ENCODE measurements around the gene NR2F1. TPM values are rescaled to one million over a fixed set of nuclear protein-coding genes. Genes with fewer than 3 reads are reported as not detected.

Gene NR2F1
- total RNA-seq, 1 donor from 2014 or later: not detected

DNA sequence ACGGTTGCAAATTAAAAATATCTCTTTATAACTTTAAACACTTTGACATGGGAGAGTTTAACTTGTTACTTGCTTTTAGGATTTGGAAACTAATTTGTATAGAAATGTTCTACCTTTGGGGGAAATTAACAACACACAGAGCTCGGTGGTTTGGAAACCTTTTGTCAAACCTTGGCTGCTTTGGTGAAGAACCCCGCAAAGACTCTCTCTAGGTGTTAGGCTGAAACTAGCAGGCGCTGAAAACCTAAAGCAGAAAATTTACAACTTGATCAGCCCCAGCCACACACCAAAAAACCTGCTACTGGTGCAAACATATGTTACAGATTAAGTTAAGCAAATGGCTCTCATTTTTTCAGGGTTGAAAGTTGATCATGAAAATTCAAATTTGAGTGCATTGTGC is 25.8 kb downstream of the NR2F1 start:
- Mint-ChIP-seq H3K27ac (no peak overlapping the region), H3K36me3 (ENCODE audit: low read depth) (no peaks in the 10 kb centered on the region), H3K4me1 (peaks cover 13% of the 10 kb centered on the region), H3K27me3 (peaks cover 74% of the 10 kb centered on the region), H3K9me3 (no peaks in the 10 kb centered on the region), H3K4me3 (no peak overlapping the region)
- no peak for DNase-seq
- ChIA-PET CTCF (interaction anchor here (1.0 to 2.1 kb wide), 3 partner anchors 10 to 1129 kb away, joined by 4 to 8 read pairs (median 7); no protein-coding TSS in a partner anchor), POLR2A (interaction anchor here (1.0 kb wide), 1 partner anchor 12 kb away, joined by 3 read pairs; no protein-coding TSS in a partner anchor)
- intact Hi-C loops (cut with micrococcal nuclease): loop anchor here (1.0 to 5.0 kb wide), 3 partner anchors 37 to 306 kb away; no protein-coding TSS in a partner anchor
- ATAC-seq (ENCODE audit: low read depth): no peak
- TF ChIP-seq, protein P1, sequence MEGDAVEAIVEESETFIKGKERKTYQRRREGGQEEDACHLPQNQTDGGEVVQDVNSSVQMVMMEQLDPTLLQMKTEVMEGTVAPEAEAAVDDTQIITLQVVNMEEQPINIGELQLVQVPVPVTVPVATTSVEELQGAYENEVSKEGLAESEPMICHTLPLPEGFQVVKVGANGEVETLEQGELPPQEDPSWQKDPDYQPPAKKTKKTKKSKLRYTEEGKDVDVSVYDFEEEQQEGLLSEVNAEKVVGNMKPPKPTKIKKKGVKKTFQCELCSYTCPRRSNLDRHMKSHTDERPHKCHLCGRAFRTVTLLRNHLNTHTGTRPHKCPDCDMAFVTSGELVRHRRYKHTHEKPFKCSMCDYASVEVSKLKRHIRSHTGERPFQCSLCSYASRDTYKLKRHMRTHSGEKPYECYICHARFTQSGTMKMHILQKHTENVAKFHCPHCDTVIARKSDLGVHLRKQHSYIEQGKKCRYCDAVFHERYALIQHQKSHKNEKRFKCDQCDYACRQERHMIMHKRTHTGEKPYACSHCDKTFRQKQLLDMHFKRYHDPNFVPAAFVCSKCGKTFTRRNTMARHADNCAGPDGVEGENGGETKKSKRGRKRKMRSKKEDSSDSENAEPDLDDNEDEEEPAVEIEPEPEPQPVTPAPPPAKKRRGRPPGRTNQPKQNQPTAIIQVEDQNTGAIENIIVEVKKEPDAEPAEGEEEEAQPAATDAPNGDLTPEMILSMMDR (IDR thresholded peaks at IDR 0.05): no peak

DNA sequence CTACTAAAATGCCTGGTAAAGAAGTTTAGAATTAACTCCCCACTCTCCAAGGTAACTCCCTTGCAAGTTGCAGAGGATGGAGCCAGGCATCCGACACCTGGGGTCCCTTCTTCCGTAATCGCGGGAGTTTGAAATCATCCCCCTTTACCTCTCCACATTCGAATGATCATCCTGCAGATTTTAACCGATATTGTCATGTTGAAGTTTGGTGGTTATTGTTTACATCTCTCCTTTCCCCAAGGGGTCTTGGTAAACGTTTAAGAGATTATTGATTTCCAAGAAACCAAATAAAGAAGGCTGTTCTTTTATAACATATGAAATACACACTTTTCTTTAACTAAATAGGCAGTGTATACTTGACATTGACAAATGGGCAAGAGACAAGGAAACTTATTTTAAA is 26.7 kb downstream of the NR2F1 start:
- Mint-ChIP-seq H3K27me3 (peaks cover 79% of the 10 kb centered on the region), H3K36me3 (ENCODE audit: low read depth) (no peaks in the 10 kb centered on the region), H3K4me3 (no peak overlapping the region), H3K4me1 (peaks cover 13% of the 10 kb centered on the region), H3K9me3 (no peaks in the 10 kb centered on the region), H3K27ac (no peak overlapping the region)
- intact Hi-C loops (cut with micrococcal nuclease): loop anchor here (2.0 to 5.0 kb wide), 2 partner anchors 37 to 305 kb away; no protein-coding TSS in a partner anchor
- DNase-seq (no peak), ATAC-seq (ENCODE audit: low read depth) (no peak)
- POLR2A ChIA-PET: no interaction called here
- CTCF ChIA-PET: interaction anchor here (1.7 kb wide), 1 partner anchor 191 kb away, joined by 8 read pairs; no protein-coding TSS in a partner anchor
- TF ChIP-seq, protein P1 (IDR thresholded peaks at IDR 0.05): no peak

DNA sequence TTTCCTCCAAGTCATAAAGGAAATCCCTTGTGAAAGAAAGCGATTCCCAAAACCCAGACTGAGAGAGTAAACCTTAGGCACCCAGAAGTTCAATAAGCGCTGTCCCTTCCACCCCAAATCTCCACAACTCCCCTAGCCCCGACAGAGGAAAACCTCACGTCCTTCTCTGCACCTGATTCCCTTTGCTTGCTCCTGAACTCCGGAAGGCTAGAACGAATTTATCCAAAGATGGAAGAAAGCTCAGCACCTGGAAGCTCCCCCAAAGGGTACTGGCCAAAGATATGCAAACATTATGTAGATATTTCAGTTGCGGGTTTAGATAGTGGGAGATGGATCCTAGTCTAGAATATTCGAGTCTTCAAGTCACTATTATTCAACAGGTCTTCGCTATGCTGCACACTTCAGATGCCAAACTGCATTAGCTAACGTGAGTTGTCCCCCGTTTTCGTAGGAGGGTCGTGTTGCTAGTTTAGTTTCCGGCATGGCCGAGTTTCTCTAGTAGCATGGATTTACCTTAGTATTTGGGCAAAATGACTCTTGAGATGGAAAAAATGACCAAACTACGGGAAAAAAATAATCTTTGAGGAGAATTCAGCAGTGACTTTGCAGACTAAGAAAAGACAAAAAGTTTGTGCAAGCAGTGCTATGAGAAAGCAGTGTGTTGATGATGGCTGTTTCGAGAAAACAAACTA is 27.7 kb downstream of the NR2F1 start:
- ATAC-seq (ENCODE audit: low read depth): no peak
- peaks cover 13% of the 10 kb centered on the region for H3K4me1 Mint-ChIP-seq
- no peak overlapping the region for H3K27ac Mint-ChIP-seq
- H3K9me3 Mint-ChIP-seq: no peaks in the 10 kb centered on the region
- DNase-seq: no peak
- no peak overlapping the region for H3K4me3 Mint-ChIP-seq
- H3K27me3 Mint-ChIP-seq: peaks cover 70% of the 10 kb centered on the region
- POLR2A ChIA-PET: no interaction called here
- TF ChIP-seq, protein P1 (IDR thresholded peaks at IDR 0.05): no peak
- no peaks in the 10 kb centered on the region for H3K36me3 Mint-ChIP-seq (ENCODE audit: low read depth)
- CTCF ChIA-PET: no interaction called here
- intact Hi-C loops (cut with micrococcal nuclease): no loop called here

DNA sequence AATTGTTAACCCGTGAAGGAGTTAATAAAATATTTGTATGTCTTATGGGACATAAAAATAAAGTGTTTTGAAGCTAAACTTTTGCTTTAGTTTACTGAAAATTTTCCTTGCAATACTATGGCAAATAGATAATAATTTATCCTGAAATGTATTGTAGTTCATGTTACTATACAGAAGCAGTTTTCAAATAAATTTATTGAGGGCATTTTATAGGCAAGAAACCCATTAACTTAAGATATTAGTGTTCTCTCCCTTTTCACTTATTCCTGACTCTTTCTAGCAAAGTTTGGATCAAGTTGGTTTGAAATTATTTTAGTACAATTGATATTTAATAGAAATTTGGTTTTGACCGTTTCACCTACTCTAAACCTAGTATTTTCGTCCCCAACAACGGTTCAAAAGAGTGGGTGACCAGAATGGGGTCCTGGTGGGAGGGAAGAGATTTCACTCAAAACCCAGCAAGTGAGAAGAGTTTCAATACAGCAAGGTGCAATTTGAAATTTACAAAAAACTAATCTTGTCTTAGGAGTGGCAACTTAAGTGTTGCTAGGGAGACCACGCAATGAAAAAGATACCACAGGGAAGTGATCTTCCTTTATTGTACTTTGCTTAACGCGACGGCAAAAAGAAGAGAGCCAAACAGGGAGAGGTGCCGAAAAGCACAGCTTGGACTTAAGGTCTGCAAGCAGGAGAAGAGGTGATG is 28.4 kb downstream of the NR2F1 start:
- H3K36me3 Mint-ChIP-seq (ENCODE audit: low read depth): no peaks in the 10 kb centered on the region
- DNase-seq: no peak
- ChIA-PET POLR2A (no interaction called here), CTCF (interaction anchor here (1.1 kb wide), 1 partner anchor 189 kb away, joined by 5 read pairs; no protein-coding TSS in a partner anchor)
- H3K4me3 Mint-ChIP-seq: no peak overlapping the region
- ATAC-seq (ENCODE audit: low read depth): no peak
- no peaks in the 10 kb centered on the region for H3K9me3 Mint-ChIP-seq
- H3K27me3 Mint-ChIP-seq: peaks cover 64% of the 10 kb centered on the region
- H3K27ac Mint-ChIP-seq: no peak overlapping the region
- intact Hi-C loops (cut with micrococcal nuclease): no loop called here
- TF ChIP-seq, protein P1 (IDR thresholded peaks at IDR 0.05): no peak
- H3K4me1 Mint-ChIP-seq: peaks cover 13% of the 10 kb centered on the region
